ENCODE measurements around the gene MARCHF3. TPM values are rescaled to one million over a fixed set of nuclear protein-coding genes. Genes with fewer than 3 reads are reported as not detected.
A peak's percentile ranks its signal among the peaks of the same experiment; 100 is the strongest.

The MARCHF3 gene
- total and polyA plus RNA-seq, 2 of the 13 experiments (the other 11 are each of a cell fraction or from before 2014, with no cell fraction given) = 4.8 to 11.9 TPM

DNA sequence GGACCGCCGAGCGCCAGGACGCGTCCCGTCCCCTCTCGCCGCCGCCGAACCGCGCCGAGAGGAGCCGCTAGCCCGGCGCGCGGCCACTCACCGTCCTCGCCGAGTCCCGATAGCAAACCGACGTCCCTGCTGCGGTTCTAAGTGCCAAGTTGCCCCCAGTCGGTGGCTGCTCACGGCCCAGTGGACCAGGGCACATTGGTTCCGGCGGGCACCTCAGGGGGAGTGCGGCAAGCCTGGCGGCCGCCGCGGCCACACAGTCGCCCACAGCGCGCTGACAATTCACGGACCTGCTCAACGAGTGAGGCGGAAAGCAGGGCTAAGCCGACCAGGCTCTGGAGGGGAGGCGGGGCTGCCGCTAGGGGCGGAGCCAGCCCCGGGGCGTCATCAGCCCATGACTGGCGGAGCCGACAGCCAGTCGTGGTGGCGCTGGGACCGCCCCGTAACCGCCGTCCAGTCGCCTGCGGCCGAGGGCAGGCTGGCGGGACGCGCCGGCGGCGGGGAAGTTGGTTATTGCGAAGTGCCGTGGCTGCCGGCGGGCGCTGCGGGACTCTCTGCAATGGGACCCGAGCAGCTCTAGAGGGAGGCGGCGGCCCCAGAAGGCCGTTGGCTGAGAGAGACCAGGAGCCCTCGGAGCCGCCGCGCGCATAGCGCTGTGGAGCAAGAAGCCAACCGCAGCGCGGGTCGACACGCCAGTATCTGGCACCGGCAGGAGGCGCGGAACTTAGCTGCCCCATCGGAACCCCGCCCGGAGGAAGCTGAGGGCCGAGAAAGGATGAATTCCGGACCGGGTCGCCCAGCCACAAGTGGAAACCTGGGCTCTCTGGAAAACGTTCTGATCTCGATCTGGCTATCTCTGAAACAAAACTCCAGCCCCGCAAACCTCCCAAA lies at the start of gene MARCHF3 (continued):
- TF ChIP-seq, protein P1, sequence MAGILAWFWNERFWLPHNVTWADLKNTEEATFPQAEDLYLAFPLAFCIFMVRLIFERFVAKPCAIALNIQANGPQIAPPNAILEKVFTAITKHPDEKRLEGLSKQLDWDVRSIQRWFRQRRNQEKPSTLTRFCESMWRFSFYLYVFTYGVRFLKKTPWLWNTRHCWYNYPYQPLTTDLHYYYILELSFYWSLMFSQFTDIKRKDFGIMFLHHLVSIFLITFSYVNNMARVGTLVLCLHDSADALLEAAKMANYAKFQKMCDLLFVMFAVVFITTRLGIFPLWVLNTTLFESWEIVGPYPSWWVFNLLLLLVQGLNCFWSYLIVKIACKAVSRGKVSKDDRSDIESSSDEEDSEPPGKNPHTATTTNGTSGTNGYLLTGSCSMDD (CRISPR knock-in tag; IDR thresholded peaks at IDR 0.05) = no peak
- TF ChIP-seq ZNF3 (CRISPR knock-in tag; IDR thresholded peaks at IDR 0.05) (no peak), BCL6 (CRISPR knock-in tag; IDR thresholded peaks at IDR 0.05) (peak; percentile 55), SAP130 (CRISPR knock-in tag; IDR thresholded peaks at IDR 0.05; ENCODE audit: low read depth) (peak; percentile 75), CHD2 (IDR thresholded peaks at IDR 0.05; ENCODE audit: low read depth, low read length) (peak; percentile 25; the same call in 1 of the 2 replicates), SOX5 (CRISPR knock-in tag; IDR thresholded peaks at IDR 0.05; ENCODE audit: borderline replicate concordance) (peak; percentile 4; the same call in 1 of the 2 replicates), FOXP1 (IDR thresholded peaks at IDR 0.05) (no peak), FOXP1 (CRISPR knock-in tag; IDR thresholded peaks at IDR 0.05) (no peak), ZNF343 (CRISPR knock-in tag; IDR thresholded peaks at IDR 0.05) (0 out of 2 replicates have a peak, but pooled peaks have one; percentile 75), SIN3A (IDR thresholded peaks at IDR 0.05; ENCODE audit: borderline replicate concordance, low read depth, low read length) (no peak), RAD51 (IDR thresholded peaks at IDR 0.05; ENCODE audit: borderline replicate concordance) (no peak), KLF12 (CRISPR knock-in tag; IDR thresholded peaks at IDR 0.05; ENCODE audit: borderline replicate concordance) (no peak; the same call in 1 of the 2 replicates), ZNF274 (CRISPR knock-in tag; IDR thresholded peaks at IDR 0.05) (peak; percentile 82; the same call in 1 of the 2 replicates), NONO (IDR thresholded peaks at IDR 0.05) (no peak), NONO (CRISPR knock-in tag; conservative IDR thresholded peaks at IDR 0.05) (peak; percentile 74; the same call in 1 of the 2 replicates), DNMT3B (CRISPR knock-in tag; conservative IDR thresholded peaks at IDR 0.05) (no peak), SYNCRIP (IDR thresholded peaks at IDR 0.05; ENCODE audit: insufficient read depth, low read depth, low read length) (no peak), CEBPG (CRISPR knock-in tag; IDR thresholded peaks at IDR 0.05) (peak; percentile 72), HNRNPL (IDR thresholded peaks at IDR 0.05; ENCODE audit: low read depth, low read length) (peak; percentile 55; the same call in 1 of the 2 replicates), ZNF781 (CRISPR knock-in tag; IDR thresholded peaks at IDR 0.05; ENCODE audit: borderline replicate concordance, not compliant biosample characterization) (no peak), PCBP1 (IDR thresholded peaks at IDR 0.05; ENCODE audit: borderline replicate concordance, low read depth, low read length) (no peak), PTBP1 (IDR thresholded peaks at IDR 0.05; ENCODE audit: low read depth, low read length, poor library complexity, severe bottlenecking) (no peak), ZNF180 (CRISPR knock-in tag; IDR thresholded peaks at IDR 0.05; ENCODE audit: borderline replicate concordance, low read depth) (no peak), ZNF790 (CRISPR knock-in tag; IDR thresholded peaks at IDR 0.05; ENCODE audit: borderline replicate concordance) (peak; percentile 84; the same call in 1 of the 2 replicates), KDM2A (CRISPR knock-in tag; IDR thresholded peaks at IDR 0.05; ENCODE audit: borderline replicate concordance, low read depth) (peak; percentile 74; the same call in 1 of the 2 replicates)
- TF ChIP-seq, protein P2, sequence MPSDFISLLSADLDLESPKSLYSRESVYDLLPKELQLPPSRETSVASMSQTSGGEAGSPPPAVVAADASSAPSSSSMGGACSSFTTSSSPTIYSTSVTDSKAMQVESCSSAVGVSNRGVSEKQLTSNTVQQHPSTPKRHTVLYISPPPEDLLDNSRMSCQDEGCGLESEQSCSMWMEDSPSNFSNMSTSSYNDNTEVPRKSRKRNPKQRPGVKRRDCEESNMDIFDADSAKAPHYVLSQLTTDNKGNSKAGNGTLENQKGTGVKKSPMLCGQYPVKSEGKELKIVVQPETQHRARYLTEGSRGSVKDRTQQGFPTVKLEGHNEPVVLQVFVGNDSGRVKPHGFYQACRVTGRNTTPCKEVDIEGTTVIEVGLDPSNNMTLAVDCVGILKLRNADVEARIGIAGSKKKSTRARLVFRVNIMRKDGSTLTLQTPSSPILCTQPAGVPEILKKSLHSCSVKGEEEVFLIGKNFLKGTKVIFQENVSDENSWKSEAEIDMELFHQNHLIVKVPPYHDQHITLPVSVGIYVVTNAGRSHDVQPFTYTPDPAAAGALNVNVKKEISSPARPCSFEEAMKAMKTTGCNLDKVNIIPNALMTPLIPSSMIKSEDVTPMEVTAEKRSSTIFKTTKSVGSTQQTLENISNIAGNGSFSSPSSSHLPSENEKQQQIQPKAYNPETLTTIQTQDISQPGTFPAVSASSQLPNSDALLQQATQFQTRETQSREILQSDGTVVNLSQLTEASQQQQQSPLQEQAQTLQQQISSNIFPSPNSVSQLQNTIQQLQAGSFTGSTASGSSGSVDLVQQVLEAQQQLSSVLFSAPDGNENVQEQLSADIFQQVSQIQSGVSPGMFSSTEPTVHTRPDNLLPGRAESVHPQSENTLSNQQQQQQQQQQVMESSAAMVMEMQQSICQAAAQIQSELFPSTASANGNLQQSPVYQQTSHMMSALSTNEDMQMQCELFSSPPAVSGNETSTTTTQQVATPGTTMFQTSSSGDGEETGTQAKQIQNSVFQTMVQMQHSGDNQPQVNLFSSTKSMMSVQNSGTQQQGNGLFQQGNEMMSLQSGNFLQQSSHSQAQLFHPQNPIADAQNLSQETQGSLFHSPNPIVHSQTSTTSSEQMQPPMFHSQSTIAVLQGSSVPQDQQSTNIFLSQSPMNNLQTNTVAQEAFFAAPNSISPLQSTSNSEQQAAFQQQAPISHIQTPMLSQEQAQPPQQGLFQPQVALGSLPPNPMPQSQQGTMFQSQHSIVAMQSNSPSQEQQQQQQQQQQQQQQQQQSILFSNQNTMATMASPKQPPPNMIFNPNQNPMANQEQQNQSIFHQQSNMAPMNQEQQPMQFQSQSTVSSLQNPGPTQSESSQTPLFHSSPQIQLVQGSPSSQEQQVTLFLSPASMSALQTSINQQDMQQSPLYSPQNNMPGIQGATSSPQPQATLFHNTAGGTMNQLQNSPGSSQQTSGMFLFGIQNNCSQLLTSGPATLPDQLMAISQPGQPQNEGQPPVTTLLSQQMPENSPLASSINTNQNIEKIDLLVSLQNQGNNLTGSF (CRISPR knock-in tag; IDR thresholded peaks at IDR 0.05) = no peak; the same call in 1 of the 2 replicates
